ENCODE measurements around the gene ITK.

ITK gene

GRCh38 chr5:157201857-157202256 is 21.2 kb downstream of the ITK start:
- Histone ChIP-seq H3K9ac (ENCODE audit: low read depth, low read length, poor library complexity) (no peak overlapping the region), H3K79me1 (ENCODE audit: low read depth, low read length) (no peaks in the 10 kb centered on the region), H2BK12ac (ENCODE audit: low read length) (no peak overlapping the region), H2BK5ac (ENCODE audit: low read length) (no peak overlapping the region), H2AK5ac (ENCODE audit: low read depth, low read length) (no peak overlapping the region), H2AFZ (ENCODE audit: low read length) (no peak overlapping the region), H3K27me3 (ENCODE audit: control insufficient read depth in 3 of 3, insufficient read depth in 3 of 3, low read depth in 1 of 3, low read length in 3 of 3) (peaks cover 0 to 13% (median 0%) of the 10 kb centered on the region in 3 experiments), H3K4me3 (ENCODE audit: low read length in 2 of 2) (no peak overlapping the region), H2BK15ac (ENCODE audit: low read length) (no peak overlapping the region), H3K23ac (ENCODE audit: low read depth, low read length, poor library complexity) (no peak overlapping the region), H3K14ac (ENCODE audit: low read length) (no peak overlapping the region), H3K4me1 (ENCODE audit: control insufficient read depth in 2 of 2, insufficient read depth in 1 of 2, low read depth in 1 of 2, low read length in 2 of 2) (no peaks in the 10 kb centered on the region), H3K36me3 (replicated peaks in 1 of 2; ENCODE audit: control insufficient read depth in 2 of 2, insufficient read depth in 2 of 2, low read length in 2 of 2) (no peaks in the 10 kb centered on the region), H4K8ac (ENCODE audit: low read depth, low read length) (no peak overlapping the region), H3K9me3 (replicated peaks in 1 of 2; ENCODE audit: control insufficient read depth in 2 of 2, insufficient read depth in 1 of 2, low read depth in 1 of 2, low read length in 2 of 2) (no peaks in the 10 kb centered on the region), H3K18ac (ENCODE audit: low read length) (no peak overlapping the region), H4K91ac (ENCODE audit: low read depth, low read length, poor library complexity) (no peak overlapping the region), H3K4ac (ENCODE audit: low read length) (no peak overlapping the region), H3K27ac (replicated peaks; ENCODE audit: low read length) (no peak overlapping the region), H2BK120ac (ENCODE audit: low read depth, low read length) (no peak overlapping the region), H3K4me2 (ENCODE audit: insufficient read depth, low read length, poor library complexity, severe bottlenecking) (no peak overlapping the region)
- WGBS, 2 donors (ENCODE audit: extremely low coverage in 2 of 2, insufficient read length in 2 of 2, insufficient replicate concordance in 1 of 2): no CpG with 5 or more reads among the region's 4 CpGs
- no peak for DNase-seq (ENCODE audit: low spot score)

GRCh38 chr5:157203417-157203816 is 22.8 kb downstream of the ITK start:
- no peak for DNase-seq (ENCODE audit: low spot score)
- Histone ChIP-seq H3K9me3 (replicated peaks in 1 of 2; ENCODE audit: control insufficient read depth in 2 of 2, insufficient read depth in 1 of 2, low read depth in 1 of 2, low read length in 2 of 2) (no peaks in the 10 kb centered on the region), H3K79me1 (ENCODE audit: low read depth, low read length) (no peaks in the 10 kb centered on the region), H3K4ac (ENCODE audit: low read length) (no peak overlapping the region), H2AFZ (ENCODE audit: low read length) (no peak overlapping the region), H2BK5ac (ENCODE audit: low read length) (no peak overlapping the region), H3K4me1 (ENCODE audit: control insufficient read depth in 2 of 2, insufficient read depth in 1 of 2, low read depth in 1 of 2, low read length in 2 of 2) (no peaks in the 10 kb centered on the region), H3K27me3 (ENCODE audit: control insufficient read depth in 3 of 3, insufficient read depth in 3 of 3, low read depth in 1 of 3, low read length in 3 of 3) (peaks cover 0 to 13% (median 0%) of the 10 kb centered on the region in 3 experiments), H3K4me3 (ENCODE audit: low read length in 2 of 2) (no peak overlapping the region), H4K91ac (ENCODE audit: low read depth, low read length, poor library complexity) (no peak overlapping the region), H3K23ac (ENCODE audit: low read depth, low read length, poor library complexity) (no peak overlapping the region), H4K8ac (ENCODE audit: low read depth, low read length) (no peak overlapping the region), H3K27ac (replicated peaks; ENCODE audit: low read length) (no peak overlapping the region), H3K4me2 (ENCODE audit: insufficient read depth, low read length, poor library complexity, severe bottlenecking) (no peak overlapping the region), H2BK15ac (ENCODE audit: low read length) (no peak overlapping the region), H3K18ac (ENCODE audit: low read length) (no peak overlapping the region), H3K9ac (ENCODE audit: low read depth, low read length, poor library complexity) (no peak overlapping the region), H3K14ac (ENCODE audit: low read length) (no peak overlapping the region), H2AK5ac (ENCODE audit: low read depth, low read length) (no peak overlapping the region), H3K36me3 (replicated peaks in 1 of 2; ENCODE audit: control insufficient read depth in 2 of 2, insufficient read depth in 2 of 2, low read length in 2 of 2) (no peaks in the 10 kb centered on the region), H2BK120ac (ENCODE audit: low read depth, low read length) (no peak overlapping the region), H2BK12ac (ENCODE audit: low read length) (no peak overlapping the region)
- no CpG with 5 or more reads among the region's 4 CpGs for WGBS, 2 donors (ENCODE audit: extremely low coverage in 2 of 2, insufficient read length in 2 of 2, insufficient replicate concordance in 1 of 2)

- Histone ChIP-seq H3K4me2 (ENCODE audit: insufficient read depth, low read length, poor library complexity, severe bottlenecking) (no peak overlapping the region), H2BK5ac (ENCODE audit: low read length) (no peak overlapping the region), H3K23ac (ENCODE audit: low read depth, low read length, poor library complexity) (no peak overlapping the region), H3K27ac (replicated peaks; ENCODE audit: low read length) (no peak overlapping the region), H3K4ac (ENCODE audit: low read length) (no peak overlapping the region), H2BK12ac (ENCODE audit: low read length) (no peak overlapping the region), H4K8ac (ENCODE audit: low read depth, low read length) (no peak overlapping the region), H3K9ac (ENCODE audit: low read depth, low read length, poor library complexity) (no peak overlapping the region), H2AK5ac (ENCODE audit: low read depth, low read length) (no peak overlapping the region), H3K9me3 (replicated peaks in 1 of 2; ENCODE audit: control insufficient read depth in 2 of 2, insufficient read depth in 1 of 2, low read depth in 1 of 2, low read length in 2 of 2) (no peaks in the 10 kb centered on the region), H2BK15ac (ENCODE audit: low read length) (no peak overlapping the region), H3K36me3 (replicated peaks in 1 of 2; ENCODE audit: control insufficient read depth in 2 of 2, insufficient read depth in 2 of 2, low read length in 2 of 2) (no peaks in the 10 kb centered on the region), H3K4me1 (ENCODE audit: control insufficient read depth in 2 of 2, insufficient read depth in 1 of 2, low read depth in 1 of 2, low read length in 2 of 2) (no peaks in the 10 kb centered on the region), H3K18ac (ENCODE audit: low read length) (no peak overlapping the region), H3K4me3 (ENCODE audit: low read length in 2 of 2) (no peak overlapping the region), H2BK120ac (ENCODE audit: low read depth, low read length) (no peak overlapping the region), H4K91ac (ENCODE audit: low read depth, low read length, poor library complexity) (no peak overlapping the region), H3K79me1 (ENCODE audit: low read depth, low read length) (no peaks in the 10 kb centered on the region), H2AFZ (ENCODE audit: low read length) (no peak overlapping the region), H3K27me3 (ENCODE audit: control insufficient read depth in 3 of 3, insufficient read depth in 3 of 3, low read depth in 1 of 3, low read length in 3 of 3) (peaks cover 0 to 6% (median 0%) of the 10 kb centered on the region in 3 experiments), H3K14ac (ENCODE audit: low read length) (no peak overlapping the region)
- WGBS, 2 donors (ENCODE audit: extremely low coverage in 2 of 2, insufficient read length in 2 of 2, insufficient replicate concordance in 1 of 2): no CpG with 5 or more reads among the region's 4 CpGs
- DNase-seq (ENCODE audit: low spot score): no peak
These were observed 24.1 kb downstream of the ITK start for GRCh38 chr5:157204765-157205164.

- H3K4me1 ChIP-seq (ENCODE audit: control insufficient read depth in 2 of 2, insufficient read depth in 1 of 2, low read depth in 1 of 2, low read length in 2 of 2): no peaks in the 10 kb centered on the region
- no peak for DNase-seq (ENCODE audit: low spot score)
- H2BK5ac ChIP-seq (ENCODE audit: low read length): no peak overlapping the region
- H3K23ac ChIP-seq (ENCODE audit: low read depth, low read length, poor library complexity): no peak overlapping the region
- no peaks in the 10 kb centered on the region for H3K27me3 ChIP-seq (ENCODE audit: control insufficient read depth in 3 of 3, insufficient read depth in 3 of 3, low read depth in 1 of 3, low read length in 3 of 3)
- H3K9ac ChIP-seq (ENCODE audit: low read depth, low read length, poor library complexity): no peak overlapping the region
- H3K4ac ChIP-seq (ENCODE audit: low read length): no peak overlapping the region
- H4K91ac ChIP-seq (ENCODE audit: low read depth, low read length, poor library complexity): no peak overlapping the region
- H3K36me3 ChIP-seq (replicated peaks in 1 of 2; ENCODE audit: control insufficient read depth in 2 of 2, insufficient read depth in 2 of 2, low read length in 2 of 2): no peaks in the 10 kb centered on the region
- no peak overlapping the region for H2BK120ac ChIP-seq (ENCODE audit: low read depth, low read length)
- H2BK12ac ChIP-seq (ENCODE audit: low read length): no peak overlapping the region
- H4K8ac ChIP-seq (ENCODE audit: low read depth, low read length): no peak overlapping the region
- no peak overlapping the region for H3K18ac ChIP-seq (ENCODE audit: low read length)
- no peak overlapping the region for H2AK5ac ChIP-seq (ENCODE audit: low read depth, low read length)
- H2AFZ ChIP-seq (ENCODE audit: low read length): no peak overlapping the region
- no peak overlapping the region for H2BK15ac ChIP-seq (ENCODE audit: low read length)
- no CpG with 5 or more reads among the region's 6 CpGs for WGBS, 2 donors (ENCODE audit: extremely low coverage in 2 of 2, insufficient read length in 2 of 2, insufficient replicate concordance in 1 of 2)
- H3K79me1 ChIP-seq (ENCODE audit: low read depth, low read length): no peaks in the 10 kb centered on the region
- H3K27ac ChIP-seq (replicated peaks; ENCODE audit: low read length): no peak overlapping the region
- H3K14ac ChIP-seq (ENCODE audit: low read length): no peak overlapping the region
- no peaks in the 10 kb centered on the region for H3K9me3 ChIP-seq (replicated peaks in 1 of 2; ENCODE audit: control insufficient read depth in 2 of 2, insufficient read depth in 1 of 2, low read depth in 1 of 2, low read length in 2 of 2)
- H3K4me3 ChIP-seq (ENCODE audit: low read length in 2 of 2): no peak overlapping the region
- no peak overlapping the region for H3K4me2 ChIP-seq (ENCODE audit: insufficient read depth, low read length, poor library complexity, severe bottlenecking)
These were observed 25.1 kb downstream of the ITK start for GRCh38 chr5:157205708-157206107.
